ENCODE data around the gene PSMA7. TPM values are rescaled to one million over a fixed set of nuclear protein-coding genes. Genes with fewer than 3 reads are reported as not detected.

Gene PSMA7
- total RNA-seq, 1 experiment from 2014 or later = 332 TPM

GRCh38 chr20:62162765-62163484 is 19.7 kb upstream of the PSMA7 start:
- Histone ChIP-seq H2BK5ac (ENCODE audit: insufficient read length, low read length) (no peak overlapping the region), H2AK5ac (ENCODE audit: insufficient read length, low read length) (no peak overlapping the region), H2BK20ac (ENCODE audit: low read depth, low read length, poor library complexity, severe bottlenecking) (no peak overlapping the region), H3K4ac (ENCODE audit: low read depth, low read length) (no peak overlapping the region), H3K79me2 (ENCODE audit: insufficient read depth, low read length) (0 out of 2 replicates have a peak, but pooled peaks cover 2% of the 10 kb centered on the region), H3K56ac (ENCODE audit: insufficient read length, low read depth, low read length) (no peak overlapping the region), H3K9me3 (ENCODE audit: control insufficient read depth, low read depth, low read length) (no peaks in the 10 kb centered on the region), H3K79me1 (ENCODE audit: insufficient read depth, low read depth, low read length, poor library complexity, severe bottlenecking) (no peaks in the 10 kb centered on the region), H4K20me1 (ENCODE audit: control insufficient read depth, insufficient read depth, insufficient read length) (no peaks in the 10 kb centered on the region), H3K4me2 (ENCODE audit: insufficient read depth, insufficient read length, low read length) (no peak overlapping the region), H3K23me2 (ENCODE audit: insufficient read length, low read depth, low read length, poor library complexity, severe bottlenecking) (no peaks in the 10 kb centered on the region), H4K8ac (replicated peaks; ENCODE audit: insufficient read length, low read depth, low read length) (no peak overlapping the region), H2BK120ac (ENCODE audit: low read depth, low read length, poor library complexity, severe bottlenecking) (no peak overlapping the region), H2BK15ac (ENCODE audit: low read depth, low read length) (no peak overlapping the region), H2BK12ac (ENCODE audit: insufficient read length, low read depth, low read length) (no peak overlapping the region), H3K27me3 (ENCODE audit: insufficient read depth, low read length) (no peaks in the 10 kb centered on the region), H3K27ac (ENCODE audit: insufficient read length, low read depth, low read length) (no peak overlapping the region), H3K9ac (ENCODE audit: extremely low read depth, insufficient read length, low read length) (no peak overlapping the region), H3T11ph (ENCODE audit: low read length) (no peak overlapping the region), H2AFZ (ENCODE audit: low read length) (no peak overlapping the region), H3K4me1 (ENCODE audit: insufficient read depth, low read length) (no peaks in the 10 kb centered on the region), H3K18ac (ENCODE audit: insufficient read length, low read depth, low read length) (no peak overlapping the region), H4K91ac (ENCODE audit: insufficient read length, low read depth, low read length) (no peak overlapping the region), H3K23ac (ENCODE audit: insufficient read length, low read depth, low read length) (no peak overlapping the region), H3K14ac (ENCODE audit: insufficient read depth, low read length) (no peak overlapping the region), H4K5ac (ENCODE audit: insufficient read length, low read depth, low read length) (no peak overlapping the region)
- DNase-seq = no peak
- TF ChIP-seq, protein P1, sequence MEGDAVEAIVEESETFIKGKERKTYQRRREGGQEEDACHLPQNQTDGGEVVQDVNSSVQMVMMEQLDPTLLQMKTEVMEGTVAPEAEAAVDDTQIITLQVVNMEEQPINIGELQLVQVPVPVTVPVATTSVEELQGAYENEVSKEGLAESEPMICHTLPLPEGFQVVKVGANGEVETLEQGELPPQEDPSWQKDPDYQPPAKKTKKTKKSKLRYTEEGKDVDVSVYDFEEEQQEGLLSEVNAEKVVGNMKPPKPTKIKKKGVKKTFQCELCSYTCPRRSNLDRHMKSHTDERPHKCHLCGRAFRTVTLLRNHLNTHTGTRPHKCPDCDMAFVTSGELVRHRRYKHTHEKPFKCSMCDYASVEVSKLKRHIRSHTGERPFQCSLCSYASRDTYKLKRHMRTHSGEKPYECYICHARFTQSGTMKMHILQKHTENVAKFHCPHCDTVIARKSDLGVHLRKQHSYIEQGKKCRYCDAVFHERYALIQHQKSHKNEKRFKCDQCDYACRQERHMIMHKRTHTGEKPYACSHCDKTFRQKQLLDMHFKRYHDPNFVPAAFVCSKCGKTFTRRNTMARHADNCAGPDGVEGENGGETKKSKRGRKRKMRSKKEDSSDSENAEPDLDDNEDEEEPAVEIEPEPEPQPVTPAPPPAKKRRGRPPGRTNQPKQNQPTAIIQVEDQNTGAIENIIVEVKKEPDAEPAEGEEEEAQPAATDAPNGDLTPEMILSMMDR (conservative IDR thresholded peaks at IDR 0.05) = no peak
- H3K4me1 Mint-ChIP-seq = 0 out of 4 replicates have a peak, but pooled peaks cover 0 to 2% of the 10 kb centered on the region in 2 experiments
- H3K9me3 Mint-ChIP-seq = no peaks in the 10 kb centered on the region; a peak in 1 of 5 replicates
- WGBS (ENCODE audit: extremely low coverage, insufficient read length, low lambda C conversion rate) = no CpG with 5 or more reads among the region's 38 CpGs
- H3K27ac Mint-ChIP-seq = no peak overlapping the region; a peak in 1 of 7 replicates
- no peak overlapping the region for H3K4me3 Mint-ChIP-seq
- peaks cover 28 to 64% (median 55%) of the 10 kb centered on the region in 3 experiments for H3K36me3 Mint-ChIP-seq (ENCODE audit: insufficient read depth in 1 of 3, low read depth in 3 of 3)
- H3K27me3 Mint-ChIP-seq (ENCODE audit: low read depth) = no peaks in the 10 kb centered on the region
